K562 (cell line): ENCODE results near the gene OXLD1. TPM values are rescaled to one million over a fixed set of nuclear protein-coding genes. Genes with fewer than 3 reads are reported as not detected.

ENCODE experiments used
- C11orf30 ChIP-seq: fragments of 450-650 bp; IDR thresholded peaks from 2 replicates; pipeline ENCODE4 v1.6.1; 2016; ENCODE audit warnings: low read depth, mild to moderate bottlenecking
- CBX1 ChIP-seq: sonication (generic); IDR thresholded peaks from 2 replicates; pipeline ENCODE4 v1.6.1; 2016; ENCODE audit warnings: antibody characterized with exemption, low read depth, mild to moderate bottlenecking
- CC2D1A ChIP-seq: fragments of 450-650 bp; IDR thresholded peaks from 2 replicates; pipeline ENCODE4 v1.6.1; 2017; ENCODE audit warnings: mild to moderate bottlenecking
- E2F6 ChIP-seq, 2 experiments: IDR thresholded peaks; 2 replicates each; pipeline ENCODE4 v1.6.1; 2011; ENCODE audit warnings: borderline replicate concordance in 1 of 2, control low read depth in 1 of 2, low read depth in 1 of 2, low read length in 1 of 2, mild to moderate bottlenecking in 1 of 2, mixed read lengths in 1 of 2, moderate library complexity in 1 of 2; ENCODE audit not compliant: insufficient read depth in 1 of 2, insufficient read length in 1 of 2, poor library complexity in 1 of 2, severe bottlenecking in 1 of 2; ENCODE audit errors: extremely low read depth in 1 of 2
- FOXO4 ChIP-seq: fragments of 450-650 bp; formaldehyde crosslinking; IDR thresholded peaks from 2 replicates; pipeline ENCODE4 v1.4.0; 2020; ENCODE audit warnings: mild to moderate bottlenecking, moderate library complexity
- KAT2B ChIP-seq: IDR thresholded peaks from one replicate; pipeline ENCODE4 v1.6.1; 2012; ENCODE audit warnings: low read depth, mild to moderate bottlenecking, control low read depth, inconsistent platforms, low read length, moderate library complexity
- MAX ChIP-seq: sonication (generic); formaldehyde crosslinking; IDR thresholded peaks from 2 replicates; pipeline ENCODE4 v1.9.0; 2022; ENCODE audit warnings: mild to moderate bottlenecking, missing genetic modification reagents
- MYNN ChIP-seq, 2 experiments: sonication (generic); formaldehyde crosslinking in 1 of 2; IDR thresholded peaks; 2 replicates each; pipeline versions ENCODE4 v1.5.0 to v1.6.1; 2016 to 2020; ENCODE audit warnings: antibody characterized with exemption in 1 of 2, missing genetic modification reagents in 1 of 2
- PHF20 ChIP-seq: fragments of 450-650 bp; IDR thresholded peaks from 2 replicates; pipeline ENCODE4 v1.6.1; 2018; ENCODE audit not compliant: partially characterized antibody
- POLR2G ChIP-seq: fragments of 200-400 bp; formaldehyde crosslinking; IDR thresholded peaks from 2 replicates; pipeline ENCODE4 v1.6.1; 2017; ENCODE audit warnings: low read depth, mild to moderate bottlenecking, antibody characterized with exemption, low read length, moderate library complexity
- RAD51 ChIP-seq: fragments of 450-650 bp; IDR thresholded peaks from 2 replicates; pipeline ENCODE4 v1.7.1; 2016; ENCODE audit warnings: low read depth, mild to moderate bottlenecking, borderline replicate concordance
- SIN3A ChIP-seq, 2 experiments: fragments of 150-350 bp in 1 of 2; IDR thresholded peaks; 2 replicates each; pipeline ENCODE4 v1.6.1; 2011 to 2016; ENCODE audit warnings: borderline replicate concordance in 2 of 2, low read depth in 2 of 2, low read length in 2 of 2, mild to moderate bottlenecking in 2 of 2, moderate library complexity in 2 of 2; ENCODE audit not compliant: control insufficient read depth in 1 of 2
- SRSF9 ChIP-seq: fragments of 200-400 bp; formaldehyde crosslinking; IDR thresholded peaks from 2 replicates; pipeline ENCODE4 v1.6.1; 2017; ENCODE audit warnings: low read depth, low read length, borderline replicate concordance
- TOE1 ChIP-seq, 2 experiments: fragments of 450-650 bp in 1 of 2; sonication (generic) in 1 of 2; formaldehyde crosslinking in 1 of 2; IDR thresholded peaks; 2 replicates each; pipeline versions ENCODE4 v1.7.1 to v1.8.0; 2016 to 2022; ENCODE audit warnings: borderline replicate concordance in 2 of 2, mild to moderate bottlenecking in 2 of 2, antibody characterized with exemption in 1 of 2, inconsistent platforms in 1 of 2, low read depth in 1 of 2, missing genetic modification reagents in 1 of 2, moderate library complexity in 1 of 2
- ZBTB43 ChIP-seq: sonication (generic); formaldehyde crosslinking; IDR thresholded peaks from 2 replicates; pipeline ENCODE4 v1.8.0; 2023; ENCODE audit warnings: mild to moderate bottlenecking, missing genetic modification reagents
- ZNF175 ChIP-seq: fragments of 200-800 bp; sonication (Bioruptor generic); IDR thresholded peaks from 2 replicates; pipeline ENCODE4 v1.6.1; 2016; ENCODE audit warnings: low read depth, mild to moderate bottlenecking, missing genetic modification characterization, missing compliant biosample characterization
- polyA plus RNA-seq, 8 experiments: library from polyadenylated mRNA; depleted of rRNA in 4 of 8; stranded (reverse) in 5 of 8; unstranded in 3 of 8; fragments of >200 nt; fragmentation: Nextera tagmentation in 2 of 8; fragmentation: Illumina TruSeq in 1 of 8; extraction: Ambion mirVana in 2 of 8; extraction: Trizol in 1 of 8; gene quantifications; 2 replicates each; pipeline versions ENCODE4 v1.2.1 to v1.2.3, GENCODE V29; 2011 to 2014; ENCODE audit warnings: inconsistent platforms in 1 of 8, missing spikeins in 1 of 8
- total RNA-seq, 7 experiments: library from RNA; depleted of rRNA in 6 of 7; stranded (reverse); fragments of >200 nt in 6 of 7; fragmentation: Illumina TruSeq in 2 of 7; extraction: Trizol in 2 of 7; gene quantifications; 2 replicates each; pipeline versions ENCODE4 v1.2.1 to v1.2.3, GENCODE V29; 2011 to 2021; ENCODE audit warnings: low replicate concordance in 1 of 7
- TF ChIP-seq, protein P1 (sequence below): sonication (generic); formaldehyde crosslinking; IDR thresholded peaks from 2 replicates; pipeline ENCODE4 v1.8.0; 2023; ENCODE audit warnings: mild to moderate bottlenecking, missing genetic modification reagents

OXLD1 gene
- total and polyA plus RNA-seq, 9 of the 15 experiments (the other 6 are each of a cell fraction or from before 2014, with no cell fraction given): 4.4 to 115 (median 29.3) TPM

DNA sequence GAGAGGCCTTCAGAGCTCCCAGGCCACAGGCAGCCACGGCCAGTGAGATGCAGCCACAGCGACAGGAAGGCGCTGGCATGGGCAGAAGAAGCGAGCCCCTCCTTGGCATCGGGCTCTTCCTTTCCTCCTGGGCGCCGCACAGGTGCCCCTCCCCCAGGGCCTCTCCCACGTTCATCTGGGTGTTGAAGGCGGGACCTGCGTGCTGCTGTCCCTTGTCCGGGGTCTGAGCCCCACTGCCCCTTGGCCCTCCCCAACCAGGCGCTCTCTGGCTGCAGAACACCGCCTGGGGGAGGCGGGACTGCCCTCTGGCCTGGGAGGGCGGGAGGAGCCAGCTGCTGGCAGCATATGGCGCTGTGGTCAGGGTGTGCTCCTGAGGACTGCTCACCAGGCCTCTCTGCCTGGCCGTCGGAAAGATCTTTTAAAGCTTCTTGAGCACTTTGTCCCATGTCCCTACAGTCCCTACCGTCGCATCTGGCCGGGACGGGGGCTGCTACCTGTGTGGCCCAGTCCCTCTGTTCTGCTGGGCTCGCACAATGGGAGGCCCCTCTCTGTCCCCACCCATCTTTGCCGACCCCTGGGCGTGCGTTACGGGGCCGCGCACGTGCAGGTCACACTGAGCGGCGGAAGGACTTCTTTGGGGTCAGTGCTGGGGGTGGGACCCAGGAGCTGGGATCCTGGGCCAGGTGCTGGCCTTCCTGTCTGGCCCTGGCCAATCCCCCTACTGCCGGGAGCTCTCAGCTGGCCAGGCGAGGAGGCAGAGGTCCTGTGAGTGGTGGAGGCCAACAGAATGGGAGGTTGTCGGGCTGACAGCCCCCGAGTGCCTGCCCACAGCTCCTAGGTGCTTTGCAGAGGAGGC is 47.4 kb upstream of the OXLD1 start (continued):
- TF ChIP-seq, protein P1, sequence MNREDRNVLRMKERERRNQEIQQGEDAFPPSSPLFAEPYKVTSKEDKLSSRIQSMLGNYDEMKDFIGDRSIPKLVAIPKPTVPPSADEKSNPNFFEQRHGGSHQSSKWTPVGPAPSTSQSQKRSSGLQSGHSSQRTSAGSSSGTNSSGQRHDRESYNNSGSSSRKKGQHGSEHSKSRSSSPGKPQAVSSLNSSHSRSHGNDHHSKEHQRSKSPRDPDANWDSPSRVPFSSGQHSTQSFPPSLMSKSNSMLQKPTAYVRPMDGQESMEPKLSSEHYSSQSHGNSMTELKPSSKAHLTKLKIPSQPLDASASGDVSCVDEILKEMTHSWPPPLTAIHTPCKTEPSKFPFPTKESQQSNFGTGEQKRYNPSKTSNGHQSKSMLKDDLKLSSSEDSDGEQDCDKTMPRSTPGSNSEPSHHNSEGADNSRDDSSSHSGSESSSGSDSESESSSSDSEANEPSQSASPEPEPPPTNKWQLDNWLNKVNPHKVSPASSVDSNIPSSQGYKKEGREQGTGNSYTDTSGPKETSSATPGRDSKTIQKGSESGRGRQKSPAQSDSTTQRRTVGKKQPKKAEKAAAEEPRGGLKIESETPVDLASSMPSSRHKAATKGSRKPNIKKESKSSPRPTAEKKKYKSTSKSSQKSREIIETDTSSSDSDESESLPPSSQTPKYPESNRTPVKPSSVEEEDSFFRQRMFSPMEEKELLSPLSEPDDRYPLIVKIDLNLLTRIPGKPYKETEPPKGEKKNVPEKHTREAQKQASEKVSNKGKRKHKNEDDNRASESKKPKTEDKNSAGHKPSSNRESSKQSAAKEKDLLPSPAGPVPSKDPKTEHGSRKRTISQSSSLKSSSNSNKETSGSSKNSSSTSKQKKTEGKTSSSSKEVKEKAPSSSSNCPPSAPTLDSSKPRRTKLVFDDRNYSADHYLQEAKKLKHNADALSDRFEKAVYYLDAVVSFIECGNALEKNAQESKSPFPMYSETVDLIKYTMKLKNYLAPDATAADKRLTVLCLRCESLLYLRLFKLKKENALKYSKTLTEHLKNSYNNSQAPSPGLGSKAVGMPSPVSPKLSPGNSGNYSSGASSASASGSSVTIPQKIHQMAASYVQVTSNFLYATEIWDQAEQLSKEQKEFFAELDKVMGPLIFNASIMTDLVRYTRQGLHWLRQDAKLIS (CRISPR knock-in tag): no peak
- TF ChIP-seq SRSF9: no peak
- no peak for TF ChIP-seq TOE1 (IDR thresholded peaks at IDR 0.05; ENCODE audit: borderline replicate concordance)
- TF ChIP-seq TOE1 (CRISPR knock-in tag; IDR thresholded peaks at IDR 0.05; ENCODE audit: borderline replicate concordance, low read depth): no peak
- TF ChIP-seq SIN3A (IDR thresholded peaks at IDR 0.05; ENCODE audit: borderline replicate concordance in 2 of 2, control insufficient read depth in 1 of 2, low read depth in 2 of 2, low read length in 2 of 2): peak in 1 of 2 experiments; percentile 94; a peak in 1 of 4 replicates
- TF ChIP-seq RAD51: no peak
- TF ChIP-seq POLR2G: peak; percentile 59
- TF ChIP-seq ZBTB43 (CRISPR knock-in tag): no peak
- peak in 1 of 2 experiments; percentile 65 for TF ChIP-seq E2F6 (IDR thresholded peaks at IDR 0.05; ENCODE audit: borderline replicate concordance in 1 of 2, extremely low read depth in 1 of 2, insufficient read depth in 1 of 2, insufficient read length in 1 of 2, low read depth in 1 of 2, low read length in 1 of 2, poor library complexity in 1 of 2, severe bottlenecking in 1 of 2)
- TF ChIP-seq MAX: peak; percentile 28
- TF ChIP-seq FOXO4 (CRISPR knock-in tag): no peak
- no peak for TF ChIP-seq CBX1
- TF ChIP-seq C11orf30: no peak
- no peak for TF ChIP-seq CC2D1A
- no peak for TF ChIP-seq PHF20
- no peak; the same call in 1 of the 2 replicates for TF ChIP-seq MYNN (IDR thresholded peaks at IDR 0.05)
- no peak for TF ChIP-seq MYNN (CRISPR knock-in tag; IDR thresholded peaks at IDR 0.05)
- TF ChIP-seq KAT2B: no peak
- no peak for TF ChIP-seq ZNF175 (CRISPR knock-in tag)
